Calu3 (cell line): ENCODE results near the gene WASHC4. TPM values are rescaled to one million over a fixed set of nuclear protein-coding genes. Genes with fewer than 3 reads are reported as not detected.
A peak's percentile ranks its signal among the peaks of the same experiment; 100 is the strongest.

Experiments used
- BruUV-seq: library from RNA; stranded (reverse); fragments of 400-500 nt; replicated peaks from 2 replicates; lab custom pipeline; 2021; lab: Mats Ljungman, UMichigan
- CTCF ChIA-PET: fragments of 300-600 bp; sonication (Branson Sonifier 250); formaldehyde crosslinking; loops from one replicate; lab custom pipeline; 2022; ENCODE audit warnings: antibody characterized with exemption; lab: Charles Lee
- DNase-seq: peaks from one replicate; pipeline ENCODE4 v3.0.0; 2022
- H3K27ac Mint-ChIP-seq: one replicate; pipeline ENCODE4 v1.8.0; 2022; ENCODE audit warnings: mixed read lengths; ENCODE audit not compliant: unreplicated experiment
- H3K27me3 Mint-ChIP-seq: one replicate; pipeline ENCODE4 v1.8.0; 2022; ENCODE audit warnings: mixed read lengths; ENCODE audit not compliant: unreplicated experiment
- H3K36me3 Mint-ChIP-seq: one replicate; pipeline ENCODE4 v1.8.0; 2022; ENCODE audit warnings: mild to moderate bottlenecking, moderate library complexity, mixed read lengths; ENCODE audit not compliant: insufficient read depth, unreplicated experiment
- H3K4me1 Mint-ChIP-seq: one replicate; pipeline ENCODE4 v1.8.0; 2022; ENCODE audit warnings: mild to moderate bottlenecking, low read depth, mixed read lengths; ENCODE audit not compliant: unreplicated experiment
- H3K4me3 Mint-ChIP-seq: one replicate; pipeline ENCODE4 v1.8.0; 2022; ENCODE audit warnings: mild to moderate bottlenecking, low read depth, moderate library complexity, mixed read lengths; ENCODE audit not compliant: unreplicated experiment
- H3K9me3 Mint-ChIP-seq: one replicate; pipeline ENCODE4 v1.8.0; 2022; ENCODE audit warnings: low read depth, mixed read lengths; ENCODE audit not compliant: unreplicated experiment
- intact Hi-C: fragments of 100-400 bp; cut with micrococcal nuclease; formaldehyde crosslinking; loops from one replicate; pipeline ENCODE4 v1.10.0; 2022; ENCODE audit not compliant: unreplicated experiment
- total RNA-seq: library from RNA; stranded (reverse); gene quantifications from 2 replicates; pipeline ENCODE4 v1.2.3, GENCODE V29; 2022
- TF ChIP-seq, protein P1 (sequence below): fragments of 200-600 bp; IDR thresholded peaks from one replicate; pipeline ENCODE4 v1.8.0; 2022; ENCODE audit warnings: antibody characterized with exemption; ENCODE audit not compliant: unreplicated experiment

WASHC4 gene
- total RNA-seq, 1 experiment from 2014 or later, result 73.0 TPM

DNA sequence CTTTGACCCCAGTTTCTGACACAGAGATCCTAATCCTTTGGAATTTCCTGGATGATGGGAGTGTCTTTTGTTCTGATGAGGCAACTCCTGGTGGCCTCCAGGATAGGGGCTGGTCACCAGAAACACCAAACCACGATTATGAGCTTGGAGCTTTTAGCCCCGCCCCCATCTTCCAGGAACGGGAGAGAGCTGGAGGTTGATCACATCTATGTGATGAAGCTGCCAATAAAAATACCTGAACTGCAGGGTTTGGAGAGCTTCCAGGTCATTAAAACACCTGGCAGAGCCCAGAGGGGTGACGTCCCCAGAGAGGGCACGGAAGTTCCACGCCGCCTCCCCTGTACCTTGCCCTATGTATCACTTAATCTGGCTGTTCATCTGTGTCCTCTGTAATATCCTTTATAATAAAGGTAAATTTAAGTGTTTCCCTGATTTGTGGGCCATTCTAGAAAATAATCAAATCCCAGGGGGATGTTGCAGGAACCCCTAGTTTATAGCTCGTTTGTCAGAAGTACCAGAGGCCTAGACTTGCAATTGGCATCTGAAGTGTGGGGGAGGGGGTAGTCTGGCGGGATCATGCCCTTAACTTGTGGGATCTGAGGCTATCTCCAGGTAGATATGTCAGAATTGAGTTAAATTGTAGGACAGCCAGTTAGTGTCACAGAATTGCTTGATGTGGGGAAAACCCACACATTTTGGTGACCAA is 107.3 kb downstream of the WASHC4 start:
- H3K4me3 Mint-ChIP-seq, result peak overlapping the region; percentile 13
- no peaks in the 10 kb centered on the region for H3K9me3 Mint-ChIP-seq
- BruUV-seq, result no TSS peak
- TF ChIP-seq, protein P1, sequence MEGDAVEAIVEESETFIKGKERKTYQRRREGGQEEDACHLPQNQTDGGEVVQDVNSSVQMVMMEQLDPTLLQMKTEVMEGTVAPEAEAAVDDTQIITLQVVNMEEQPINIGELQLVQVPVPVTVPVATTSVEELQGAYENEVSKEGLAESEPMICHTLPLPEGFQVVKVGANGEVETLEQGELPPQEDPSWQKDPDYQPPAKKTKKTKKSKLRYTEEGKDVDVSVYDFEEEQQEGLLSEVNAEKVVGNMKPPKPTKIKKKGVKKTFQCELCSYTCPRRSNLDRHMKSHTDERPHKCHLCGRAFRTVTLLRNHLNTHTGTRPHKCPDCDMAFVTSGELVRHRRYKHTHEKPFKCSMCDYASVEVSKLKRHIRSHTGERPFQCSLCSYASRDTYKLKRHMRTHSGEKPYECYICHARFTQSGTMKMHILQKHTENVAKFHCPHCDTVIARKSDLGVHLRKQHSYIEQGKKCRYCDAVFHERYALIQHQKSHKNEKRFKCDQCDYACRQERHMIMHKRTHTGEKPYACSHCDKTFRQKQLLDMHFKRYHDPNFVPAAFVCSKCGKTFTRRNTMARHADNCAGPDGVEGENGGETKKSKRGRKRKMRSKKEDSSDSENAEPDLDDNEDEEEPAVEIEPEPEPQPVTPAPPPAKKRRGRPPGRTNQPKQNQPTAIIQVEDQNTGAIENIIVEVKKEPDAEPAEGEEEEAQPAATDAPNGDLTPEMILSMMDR, result no peak
- peaks cover 20% of the 10 kb centered on the region for H3K4me1 Mint-ChIP-seq
- DNase-seq, result peak; percentile 90
- CTCF ChIA-PET, result interaction anchor here (0.7 to 1.0 kb wide), 4 partner anchors 104 to 164 kb away, joined by 3 to 5 read pairs (median 4); no protein-coding TSS in a partner anchor
- peaks cover 70% of the 10 kb centered on the region for H3K36me3 Mint-ChIP-seq
- H3K27me3 Mint-ChIP-seq, result no peaks in the 10 kb centered on the region
- peak overlapping the region; percentile 68 for H3K27ac Mint-ChIP-seq
- intact Hi-C loops, result loop anchor here (1.0 kb wide), 2 partner anchors 103 to 168 kb away; no protein-coding TSS in a partner anchor

DNA sequence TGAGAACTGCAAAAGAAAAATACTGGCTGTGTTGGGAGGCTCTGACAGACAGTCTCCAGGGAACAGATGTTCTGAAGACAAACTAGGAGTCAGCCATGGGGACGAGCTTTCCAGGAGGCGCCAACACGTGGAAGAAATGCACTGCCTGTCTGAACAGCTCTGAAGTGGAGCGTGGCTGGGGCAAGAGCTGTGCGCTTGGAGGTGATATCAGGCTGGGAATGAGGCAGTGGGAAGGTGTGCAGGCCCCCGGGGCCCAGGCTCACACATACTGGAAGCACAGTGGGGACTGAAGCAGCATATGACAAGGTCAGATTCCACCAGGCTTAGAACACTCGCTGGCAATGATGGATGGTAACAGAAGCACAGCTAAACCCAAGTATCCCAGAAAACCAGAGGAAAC is 110.9 kb downstream of the WASHC4 start:
- Mint-ChIP-seq H3K27ac (no peak overlapping the region), H3K27me3 (no peaks in the 10 kb centered on the region), H3K9me3 (no peaks in the 10 kb centered on the region), H3K4me3 (no peak overlapping the region), H3K4me1 (peaks cover 26% of the 10 kb centered on the region), H3K36me3 (peaks cover 65% of the 10 kb centered on the region)
- CTCF ChIA-PET, result no interaction called here
- no peak for DNase-seq
- TF ChIP-seq, protein P1, result no peak
- BruUV-seq, result no TSS peak
- intact Hi-C loops, result no loop called here

Other genes with a start within 250 kb of the WASHC4 start
- 41.5 and 48.1 TPM in 2 replicates for gene SLC41A2, start 149.4 kb upstream of the WASHC4 start, total RNA-seq
- gene NOPCHAP1, start 121.4 kb upstream of the WASHC4 start, total RNA-seq, result 22.4 and 24.3 TPM in 2 replicates
- 16.3 and 19.3 TPM in 2 replicates for gene ALDH1L2, start 23.3 kb upstream of the WASHC4 start, total RNA-seq
- gene APPL2, start 128.4 kb downstream of the WASHC4 start, total RNA-seq, result 35.9 and 45.8 TPM in 2 replicates
- 336 and 363 TPM in 2 replicates for gene C12orf75, start 223.0 kb downstream of the WASHC4 start, total RNA-seq